Nephron (organoid): Measurements from ENCODE around the gene CASP2.

Experiments used
- H3K27ac Mint-ChIP-seq, 3 experiments: 2 replicates each; pipeline ENCODE4 v1.8.0; 2020; ENCODE audit warnings: mixed read lengths in 3 of 3, mild to moderate bottlenecking in 2 of 3, moderate library complexity in 1 of 3
- H3K27me3 Mint-ChIP-seq: 2 replicates; pipeline ENCODE4 v1.8.0; 2021; ENCODE audit warnings: low read depth, mild to moderate bottlenecking, moderate library complexity, mixed read lengths
- H3K36me3 Mint-ChIP-seq: 2 replicates; pipeline ENCODE4 v1.8.0; 2020; ENCODE audit warnings: low read depth, mixed read lengths
- H3K4me1 Mint-ChIP-seq: 2 replicates; pipeline ENCODE4 v1.8.0; 2020; ENCODE audit warnings: mixed read lengths
- H3K4me3 Mint-ChIP-seq, 3 experiments: 2 replicates each; pipeline ENCODE4 v1.8.0; 2020; ENCODE audit warnings: mild to moderate bottlenecking in 3 of 3, mixed read lengths in 3 of 3, moderate library complexity in 2 of 3
- H3K9me3 Mint-ChIP-seq: 2 replicates; pipeline ENCODE4 v1.8.0; 2020; ENCODE audit warnings: mixed read lengths
- TF ChIP-seq, protein P1 (sequence below), 3 experiments: fragments of 200-600 bp; sonication (generic); IDR thresholded peaks; one replicate each; pipeline ENCODE4 v1.5.0; 2021; ENCODE audit warnings: antibody characterized with exemption in 3 of 3; ENCODE audit not compliant: unreplicated experiment in 3 of 3

The CASP2 gene

DNA sequence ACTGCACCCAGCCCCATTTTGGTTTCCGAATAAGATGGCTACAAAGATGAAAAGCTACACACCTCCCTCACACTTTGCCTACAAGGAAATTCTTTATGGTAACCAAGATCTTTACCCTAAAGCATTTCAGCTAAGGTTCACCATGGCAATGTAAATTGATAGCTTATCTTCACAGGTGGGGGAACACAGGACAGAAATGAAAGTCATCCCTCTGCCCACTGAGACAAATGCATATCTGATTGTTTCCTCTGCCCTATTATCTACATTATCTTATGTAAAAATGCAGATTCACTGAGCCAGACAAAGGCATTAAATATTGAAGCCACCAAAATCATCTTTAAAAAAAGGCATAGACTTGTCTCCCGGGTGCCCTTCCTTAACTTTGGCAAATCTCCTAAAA is 6.6 kb upstream of the CASP2 start:
- TF ChIP-seq, protein P1, sequence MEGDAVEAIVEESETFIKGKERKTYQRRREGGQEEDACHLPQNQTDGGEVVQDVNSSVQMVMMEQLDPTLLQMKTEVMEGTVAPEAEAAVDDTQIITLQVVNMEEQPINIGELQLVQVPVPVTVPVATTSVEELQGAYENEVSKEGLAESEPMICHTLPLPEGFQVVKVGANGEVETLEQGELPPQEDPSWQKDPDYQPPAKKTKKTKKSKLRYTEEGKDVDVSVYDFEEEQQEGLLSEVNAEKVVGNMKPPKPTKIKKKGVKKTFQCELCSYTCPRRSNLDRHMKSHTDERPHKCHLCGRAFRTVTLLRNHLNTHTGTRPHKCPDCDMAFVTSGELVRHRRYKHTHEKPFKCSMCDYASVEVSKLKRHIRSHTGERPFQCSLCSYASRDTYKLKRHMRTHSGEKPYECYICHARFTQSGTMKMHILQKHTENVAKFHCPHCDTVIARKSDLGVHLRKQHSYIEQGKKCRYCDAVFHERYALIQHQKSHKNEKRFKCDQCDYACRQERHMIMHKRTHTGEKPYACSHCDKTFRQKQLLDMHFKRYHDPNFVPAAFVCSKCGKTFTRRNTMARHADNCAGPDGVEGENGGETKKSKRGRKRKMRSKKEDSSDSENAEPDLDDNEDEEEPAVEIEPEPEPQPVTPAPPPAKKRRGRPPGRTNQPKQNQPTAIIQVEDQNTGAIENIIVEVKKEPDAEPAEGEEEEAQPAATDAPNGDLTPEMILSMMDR (IDR thresholded peaks at IDR 0.05; ENCODE audit: unreplicated experiment in 3 of 3), result no peak
- H3K4me1 Mint-ChIP-seq, result peaks cover 39% of the 10 kb centered on the region
- H3K27ac Mint-ChIP-seq, result no peak overlapping the region
- peaks cover 3% of the 10 kb centered on the region for H3K36me3 Mint-ChIP-seq
- no peaks in the 10 kb centered on the region for H3K9me3 Mint-ChIP-seq
- no peaks in the 10 kb centered on the region for H3K27me3 Mint-ChIP-seq
- H3K4me3 Mint-ChIP-seq, result no peak overlapping the region

DNA sequence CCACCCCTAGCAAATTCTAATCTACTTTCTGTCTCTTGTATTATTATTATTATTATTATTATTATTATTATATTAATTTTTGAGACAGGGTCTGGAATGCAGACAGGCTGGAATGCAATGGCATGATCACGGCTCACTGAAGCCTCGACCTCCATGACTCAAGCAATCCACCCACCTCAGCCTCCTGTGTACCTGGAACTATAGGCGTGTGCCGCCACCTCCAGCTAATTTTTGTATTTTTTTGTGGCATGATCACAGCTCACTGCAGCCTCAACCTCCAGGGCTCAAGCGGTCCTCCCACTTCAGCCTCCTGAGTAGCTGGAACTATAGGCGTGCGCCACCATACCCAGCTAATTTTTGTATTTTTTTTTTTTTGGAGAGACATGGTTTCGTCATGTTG is 6.0 kb upstream of the CASP2 start:
- H3K36me3 Mint-ChIP-seq, result peaks cover 3% of the 10 kb centered on the region
- no peaks in the 10 kb centered on the region for H3K9me3 Mint-ChIP-seq
- no peak overlapping the region for H3K4me3 Mint-ChIP-seq
- TF ChIP-seq, protein P1 (IDR thresholded peaks at IDR 0.05; ENCODE audit: unreplicated experiment in 3 of 3), result no peak
- H3K4me1 Mint-ChIP-seq, result peaks cover 43% of the 10 kb centered on the region
- no peak overlapping the region for H3K27ac Mint-ChIP-seq
- no peaks in the 10 kb centered on the region for H3K27me3 Mint-ChIP-seq

DNA sequence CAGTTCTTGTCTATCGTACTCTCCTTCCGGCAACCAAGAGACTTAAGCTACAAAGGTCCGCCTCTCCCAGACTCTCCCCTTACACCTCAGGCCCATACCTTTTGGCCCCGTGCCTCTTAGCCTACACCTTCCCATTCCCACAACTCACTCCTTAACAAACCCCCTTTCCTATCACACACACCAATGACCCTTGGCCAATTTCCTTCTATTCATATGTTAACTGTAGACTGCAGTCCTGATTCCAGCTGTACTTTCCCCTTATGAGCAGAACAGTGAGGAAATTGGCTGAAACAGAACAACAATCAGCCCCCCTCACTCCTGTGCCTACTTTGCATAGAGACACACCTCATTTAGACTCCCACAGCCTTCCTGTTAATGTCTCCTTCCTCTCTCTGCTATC is 4.8 kb upstream of the CASP2 start:
- Mint-ChIP-seq H3K4me3 (no peak overlapping the region), H3K27me3 (no peaks in the 10 kb centered on the region), H3K9me3 (peaks cover 4% of the 10 kb centered on the region), H3K36me3 (peaks cover 3% of the 10 kb centered on the region), H3K4me1 (peaks cover 47% of the 10 kb centered on the region), H3K27ac (peak overlapping the region; percentile 88 to 96 (median 91))
- TF ChIP-seq, protein P1 (IDR thresholded peaks at IDR 0.05; ENCODE audit: unreplicated experiment in 3 of 3), result no peak

DNA sequence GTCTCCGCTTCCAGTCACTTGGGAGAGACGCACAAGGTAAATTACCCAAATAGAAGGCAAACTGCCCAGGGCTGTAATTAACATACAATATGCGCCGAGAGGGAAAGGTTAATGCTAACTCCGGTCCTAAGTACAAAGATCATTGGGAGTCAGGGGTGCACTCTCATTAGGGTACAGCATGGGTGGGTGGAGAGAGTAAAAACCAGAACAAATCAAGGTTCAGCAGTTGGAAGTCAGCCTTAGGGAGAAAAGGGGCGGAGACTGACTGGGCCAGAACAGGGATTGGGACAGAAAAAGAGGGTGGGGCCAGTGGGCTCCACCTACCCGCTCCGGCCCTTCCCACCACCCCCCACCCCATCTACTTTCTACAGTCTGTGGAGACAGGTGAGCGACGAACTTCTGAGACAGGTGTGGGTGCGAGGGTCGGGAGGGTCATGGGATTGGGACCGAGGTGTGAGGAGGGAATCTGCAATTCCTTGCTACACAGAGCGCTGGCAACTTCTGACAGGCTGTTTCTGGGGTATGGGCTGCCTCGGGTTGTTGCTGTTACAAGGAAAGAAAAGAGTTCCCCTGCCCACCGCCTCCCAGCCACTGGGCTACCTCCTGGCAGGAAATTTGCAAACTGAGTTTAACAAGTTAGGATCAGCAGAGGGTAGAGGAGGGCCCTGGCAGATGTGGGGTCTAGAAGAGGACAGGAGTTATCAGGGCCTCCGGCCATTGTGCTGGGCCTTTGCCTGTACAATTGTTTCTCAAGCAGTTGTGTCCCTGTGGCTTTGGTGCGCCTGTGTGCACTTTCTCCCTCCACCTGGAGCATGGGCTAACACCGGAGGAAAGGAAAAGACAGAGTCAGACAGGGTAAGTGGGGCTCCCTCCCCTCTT is 3.3 kb upstream of the CASP2 start, which contains the start of gene TMEM139:
TSS of gene TMEM139 (plus strand) at position 368 of the 879 bp plus-strand sequence. CDS start 1,000 bp downstream, outside the sequence.
- H3K36me3 Mint-ChIP-seq, result peaks cover 3% of the 10 kb centered on the region
- H3K9me3 Mint-ChIP-seq, result peaks cover 4% of the 10 kb centered on the region
- no peaks in the 10 kb centered on the region for H3K27me3 Mint-ChIP-seq

DNA sequence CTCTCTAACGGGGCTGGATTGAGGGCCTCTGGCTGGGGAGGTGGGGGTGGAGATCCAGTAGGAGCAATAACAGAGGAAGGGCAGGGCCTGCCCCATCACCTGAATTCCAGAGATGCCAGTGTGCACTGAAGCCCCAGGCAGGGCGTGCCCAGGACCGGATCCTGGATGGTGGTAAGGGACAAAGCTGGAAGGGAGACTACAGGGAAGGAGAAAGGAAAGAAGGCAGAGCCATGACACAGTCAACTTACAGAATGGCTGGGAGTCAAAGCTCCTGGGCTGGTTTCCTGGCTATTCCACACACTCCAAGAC is 2.7 kb upstream of the CASP2 start:
- Mint-ChIP-seq H3K4me3 (peak overlapping the region; percentile 55 to 83 (median 67)), H3K27me3 (no peaks in the 10 kb centered on the region), H3K36me3 (peaks cover 3% of the 10 kb centered on the region), H3K27ac (peak overlapping the region; percentile 88 to 96 (median 91)), H3K4me1 (peaks cover 46% of the 10 kb centered on the region), H3K9me3 (peaks cover 4% of the 10 kb centered on the region)
- TF ChIP-seq, protein P1 (IDR thresholded peaks at IDR 0.05; ENCODE audit: unreplicated experiment in 3 of 3), result no peak

More for the DNA sequence above, 3.3 kb upstream of the CASP2 start, which contains the start of gene TMEM139:
- Mint-ChIP-seq H3K4me1 (peaks cover 46% of the 10 kb centered on the region), H3K4me3 (peak within 1 kb of the TSS; percentile 55 to 83 (median 67)), H3K27ac (peak within 1 kb of the TSS; percentile 88 to 96 (median 91))
- TF ChIP-seq, protein P1 (IDR thresholded peaks at IDR 0.05; ENCODE audit: unreplicated experiment in 3 of 3), result no peak
